ENCODE data around the gene ADAMTS17. TPM values are rescaled to one million over a fixed set of nuclear protein-coding genes. Genes with fewer than 3 reads are reported as not detected.

The ADAMTS17 gene
- total RNA-seq, 1 experiment from 2014 or later = 3.2 TPM

DNA sequence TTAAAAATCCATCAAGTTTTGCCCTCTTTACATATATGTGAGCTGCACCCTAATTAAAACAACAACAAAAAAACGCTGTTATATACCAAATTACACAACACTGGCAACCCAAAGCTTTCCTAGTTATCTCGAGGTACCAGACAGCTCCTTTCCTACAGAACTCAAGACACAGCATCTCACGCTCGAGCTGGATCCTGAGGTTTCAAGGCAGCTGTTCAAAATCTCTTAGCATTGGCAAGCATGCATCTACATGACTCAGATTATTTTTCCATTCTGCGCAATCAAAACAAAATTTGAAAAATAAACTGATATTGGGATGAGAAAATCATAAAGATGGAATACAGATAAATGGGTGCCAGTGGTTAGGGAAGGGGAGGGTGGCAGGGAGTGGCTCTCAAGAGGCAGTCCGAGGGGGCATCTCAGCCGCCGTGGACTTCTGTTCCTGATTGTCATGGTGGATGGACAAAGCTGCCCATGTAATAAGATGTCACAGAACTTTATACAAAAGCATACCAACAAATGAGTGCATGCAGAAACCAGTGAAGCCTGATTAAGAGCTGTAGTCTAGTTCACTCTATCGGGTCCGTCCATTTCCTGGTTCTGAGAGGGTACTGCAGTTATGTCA is 91.5 kb downstream of the ADAMTS17 start:
- H4K20me1 ChIP-seq (ENCODE audit: insufficient read depth) = no peaks in the 10 kb centered on the region
- TF ChIP-seq EZH2 (IDR thresholded peaks at IDR 0.05; ENCODE audit: low read depth) = no peak
- TF ChIP-seq, protein P1, sequence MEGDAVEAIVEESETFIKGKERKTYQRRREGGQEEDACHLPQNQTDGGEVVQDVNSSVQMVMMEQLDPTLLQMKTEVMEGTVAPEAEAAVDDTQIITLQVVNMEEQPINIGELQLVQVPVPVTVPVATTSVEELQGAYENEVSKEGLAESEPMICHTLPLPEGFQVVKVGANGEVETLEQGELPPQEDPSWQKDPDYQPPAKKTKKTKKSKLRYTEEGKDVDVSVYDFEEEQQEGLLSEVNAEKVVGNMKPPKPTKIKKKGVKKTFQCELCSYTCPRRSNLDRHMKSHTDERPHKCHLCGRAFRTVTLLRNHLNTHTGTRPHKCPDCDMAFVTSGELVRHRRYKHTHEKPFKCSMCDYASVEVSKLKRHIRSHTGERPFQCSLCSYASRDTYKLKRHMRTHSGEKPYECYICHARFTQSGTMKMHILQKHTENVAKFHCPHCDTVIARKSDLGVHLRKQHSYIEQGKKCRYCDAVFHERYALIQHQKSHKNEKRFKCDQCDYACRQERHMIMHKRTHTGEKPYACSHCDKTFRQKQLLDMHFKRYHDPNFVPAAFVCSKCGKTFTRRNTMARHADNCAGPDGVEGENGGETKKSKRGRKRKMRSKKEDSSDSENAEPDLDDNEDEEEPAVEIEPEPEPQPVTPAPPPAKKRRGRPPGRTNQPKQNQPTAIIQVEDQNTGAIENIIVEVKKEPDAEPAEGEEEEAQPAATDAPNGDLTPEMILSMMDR (conservative IDR thresholded peaks at IDR 0.05) = no peak
- no peaks in the 10 kb centered on the region for H3F3A ChIP-seq (ENCODE audit: insufficient read depth, low read depth)
- H2AFZ ChIP-seq = no peak overlapping the region
- intact Hi-C loops (cut with micrococcal nuclease; ENCODE audit: unreplicated experiment) = no loop called here
- H3K4me1 ChIP-seq (replicated peaks; ENCODE audit: insufficient read depth) = no peaks in the 10 kb centered on the region; the same call in 1 of the 2 replicates
- no peaks in the 10 kb centered on the region for H3K79me2 ChIP-seq (ENCODE audit: low read depth)
- H3K4me3 ChIP-seq = no peak overlapping the region
- BruUV-seq (replicated peaks) = no TSS peak
- ChIA-PET POLR2A (ENCODE audit: unreplicated experiment) (no interaction called here), CTCF (no interaction called here)
- H3K36me3 ChIP-seq (ENCODE audit: low read depth) = no peaks in the 10 kb centered on the region
- no peaks in the 10 kb centered on the region for H3K9me2 ChIP-seq (ENCODE audit: insufficient read depth)
- H3K27ac ChIP-seq = no peak overlapping the region
- no peak for DNase-seq
- no peak overlapping the region for H3K4me2 ChIP-seq
- no peaks in the 10 kb centered on the region for H3K9me3 ChIP-seq (ENCODE audit: insufficient read depth, low read depth)
- H3K27me3 ChIP-seq (ENCODE audit: insufficient read depth, low read depth) = no peaks in the 10 kb centered on the region

DNA sequence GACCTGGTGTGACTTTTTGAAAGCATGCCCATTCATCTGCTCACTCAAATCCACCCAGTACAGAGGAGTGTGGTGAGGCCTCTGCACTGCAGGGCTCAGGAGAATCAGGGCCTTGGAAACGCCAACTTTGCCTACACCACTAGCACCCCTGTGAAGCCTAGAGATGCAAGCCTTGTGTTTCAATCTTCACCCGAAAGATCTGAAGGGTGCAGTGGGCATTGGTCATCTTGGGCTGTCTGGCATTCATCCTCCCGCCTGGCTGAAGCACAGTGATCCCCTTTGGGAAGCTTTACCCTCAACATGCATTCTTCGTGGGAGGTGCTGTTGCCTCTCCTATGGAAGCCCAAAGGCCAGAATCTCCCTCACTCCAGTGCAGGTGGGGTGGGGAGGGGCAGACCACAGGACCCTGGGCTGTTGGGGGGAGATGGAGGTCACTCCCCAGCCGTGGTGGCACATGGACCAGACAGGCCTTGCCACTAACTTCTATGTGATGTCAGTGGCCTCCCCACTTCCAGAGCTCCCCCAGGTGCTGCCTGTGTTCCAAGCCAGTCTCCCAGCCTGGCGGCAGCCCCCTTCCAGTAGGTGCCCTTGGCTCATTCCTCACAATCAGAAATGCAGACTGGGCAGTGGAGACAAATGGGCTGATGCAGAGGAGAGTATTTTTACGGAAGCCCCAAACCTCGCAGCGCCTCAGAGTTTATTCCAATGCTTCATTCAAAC is 92.5 kb downstream of the ADAMTS17 start:
- H3K27me3 ChIP-seq (ENCODE audit: insufficient read depth, low read depth) = no peaks in the 10 kb centered on the region
- no peak overlapping the region for H3K4me2 ChIP-seq
- no peaks in the 10 kb centered on the region for H3K79me2 ChIP-seq (ENCODE audit: low read depth)
- no peak overlapping the region for H2AFZ ChIP-seq
- no TSS peak for BruUV-seq (replicated peaks)
- H3K27ac ChIP-seq = no peak overlapping the region
- H4K20me1 ChIP-seq (ENCODE audit: insufficient read depth) = no peaks in the 10 kb centered on the region
- H3K36me3 ChIP-seq (ENCODE audit: low read depth) = no peaks in the 10 kb centered on the region
- ChIA-PET CTCF (no interaction called here), POLR2A (ENCODE audit: unreplicated experiment) (no interaction called here)
- no peaks in the 10 kb centered on the region for H3F3A ChIP-seq (ENCODE audit: insufficient read depth, low read depth)
- no peaks in the 10 kb centered on the region for H3K9me2 ChIP-seq (ENCODE audit: insufficient read depth)
- no peak for TF ChIP-seq EZH2 (IDR thresholded peaks at IDR 0.05; ENCODE audit: low read depth)
- TF ChIP-seq, protein P1 (conservative IDR thresholded peaks at IDR 0.05) = no peak
- DNase-seq = no peak
- no peak overlapping the region for H3K4me3 ChIP-seq
- no peaks in the 10 kb centered on the region for H3K9me3 ChIP-seq (ENCODE audit: insufficient read depth, low read depth)
- H3K4me1 ChIP-seq (replicated peaks; ENCODE audit: insufficient read depth) = no peaks in the 10 kb centered on the region; the same call in 1 of the 2 replicates
- intact Hi-C loops (cut with micrococcal nuclease; ENCODE audit: unreplicated experiment) = loop anchor here (5.0 kb wide), 1 partner anchor 88 kb away; no protein-coding TSS in a partner anchor

DNA sequence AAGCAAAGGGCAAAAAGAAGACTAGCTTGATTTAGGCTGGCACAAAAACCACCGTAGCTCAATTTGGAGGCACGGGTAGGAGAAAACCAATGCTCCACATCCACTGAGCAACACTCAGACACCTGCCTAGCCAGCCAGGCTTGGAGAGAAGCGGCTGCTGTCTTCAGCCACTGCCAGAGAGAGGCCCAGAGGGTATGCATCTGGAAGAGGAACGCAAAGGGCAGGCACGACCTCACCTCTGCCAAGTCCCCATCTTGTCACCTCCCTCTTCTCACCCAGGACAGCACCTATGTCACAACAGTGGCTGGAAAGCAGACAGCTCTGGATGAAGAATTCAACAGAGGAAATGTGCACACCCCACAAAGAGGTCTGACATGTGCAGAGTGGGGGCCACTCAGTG is 93.5 kb downstream of the ADAMTS17 start:
- no peak overlapping the region for H3K27ac ChIP-seq
- no peak for DNase-seq
- TF ChIP-seq, protein P1 (conservative IDR thresholded peaks at IDR 0.05) = no peak
- no peak for TF ChIP-seq EZH2 (IDR thresholded peaks at IDR 0.05; ENCODE audit: low read depth)
- H2AFZ ChIP-seq = no peak overlapping the region
- no peaks in the 10 kb centered on the region for H3K9me3 ChIP-seq (ENCODE audit: insufficient read depth, low read depth)
- no peaks in the 10 kb centered on the region for H3F3A ChIP-seq (ENCODE audit: insufficient read depth, low read depth)
- H3K4me3 ChIP-seq = no peak overlapping the region
- ChIA-PET POLR2A (ENCODE audit: unreplicated experiment) (interaction anchor here (0.5 kb wide), 1 partner anchor 99 kb away, joined by 3 read pairs; no protein-coding TSS in a partner anchor), CTCF (no interaction called here)
- no peaks in the 10 kb centered on the region for H3K36me3 ChIP-seq (ENCODE audit: low read depth)
- no peaks in the 10 kb centered on the region; the same call in 1 of the 2 replicates for H3K4me1 ChIP-seq (replicated peaks; ENCODE audit: insufficient read depth)
- no TSS peak for BruUV-seq (replicated peaks)
- no peaks in the 10 kb centered on the region for H3K79me2 ChIP-seq (ENCODE audit: low read depth)
- intact Hi-C loops (cut with micrococcal nuclease; ENCODE audit: unreplicated experiment) = loop anchor here (5.0 kb wide), 1 partner anchor 89 kb away; no protein-coding TSS in a partner anchor
- H3K4me2 ChIP-seq = no peak overlapping the region
- no peaks in the 10 kb centered on the region for H3K27me3 ChIP-seq (ENCODE audit: insufficient read depth, low read depth)
- H4K20me1 ChIP-seq (ENCODE audit: insufficient read depth) = no peaks in the 10 kb centered on the region
- H3K9me2 ChIP-seq (ENCODE audit: insufficient read depth) = no peaks in the 10 kb centered on the region
